Occipital lobe (tissue), 3 donors: Measurements from ENCODE around the gene CAMP. TPM values are rescaled to one million over a fixed set of nuclear protein-coding genes. Genes with fewer than 3 reads are reported as not detected.
"Not testable (repeated sequence)": the region's sequence is repeated elsewhere in the genome, so short reads cannot be mapped to it uniquely, and the experiment has no call there.

ENCODE experiments used
- DNase-seq: peaks from one replicate; lab custom pipeline; 2025; lab: John Stamatoyannopoulos, UW
- small RNA-seq: library from RNA; depleted of rRNA; stranded (forward); fragments of <200 nt; gene quantifications from one replicate; pipeline ENCODE3, GENCODE V24; 2014
- total RNA-seq: library from RNA; depleted of rRNA; stranded (reverse); fragments of >200 nt; gene quantifications from one replicate; pipeline ENCODE4 v1.2.3, GENCODE V29; 2014

Gene CAMP
- total RNA-seq, 1 donor from 2014 or later, result not detected

- no peak for DNase-seq
Measured at GRCh38 chr3:48256557-48256956, 33.3 kb downstream of the CAMP start.

- DNase-seq, result no peak
Measured at GRCh38 chr3:48258530-48258929, 35.2 kb downstream of the CAMP start.

- no peak for DNase-seq
Measured at GRCh38 chr3:48267782-48268181, 44.5 kb downstream of the CAMP start.

GRCh38 chr3:48268381-48268935, 45.2 kb downstream of the CAMP start:
- peak; percentile 58 for DNase-seq

- peak; percentile 64 for DNase-seq
Measured at GRCh38 chr3:48268936-48269561, 45.8 kb downstream of the CAMP start.

- DNase-seq, result no peak
Measured at GRCh38 chr3:48269592-48269991, 46.3 kb downstream of the CAMP start.

GRCh38 chr3:48270306-48270705, 47.0 kb downstream of the CAMP start:
- DNase-seq, result no peak

GRCh38 chr3:48271223-48271622, 47.9 kb downstream of the CAMP start:
- DNase-seq, result not testable (repeated sequence)

GRCh38 chr3:48271763-48272498, 48.6 kb downstream of the CAMP start:
- no peak for DNase-seq

- DNase-seq, result no peak
Measured at GRCh38 chr3:48273594-48274211, 50.4 kb downstream of the CAMP start.

- DNase-seq, result no peak
Measured at GRCh38 chr3:48274452-48274851, 51.2 kb downstream of the CAMP start.

Small RNA genes lying within 50 kb of the gene (small RNA-seq; reads per million reads assigned to genes)
- 0.90 reads per million, percentile 71 among the genes with 10 or more reads in this experiment for gene MIR4443
- not detected for gene NDUFB1P1
- gene RNU7-128P, result not detected

Other genes starting within 250 kb of the CAMP start
- gene MAP4, start 207.1 kb upstream of the CAMP start, total RNA-seq, result 306 TPM
- 3.7 TPM for gene CDC25A, start 35.1 kb upstream of the CAMP start, total RNA-seq
- gene ZNF589, start 17.6 kb downstream of the CAMP start, total RNA-seq, result 26.8 TPM
- 26.0 TPM for gene NME6, start 77.9 kb downstream of the CAMP start, total RNA-seq
- not detected for gene SPINK8, start 110.2 kb downstream of the CAMP start, total RNA-seq
- gene FBXW12, start 148.7 kb downstream of the CAMP start, total RNA-seq, result 2.5 TPM
- 26.8 TPM for gene PLXNB1, start 206.6 kb downstream of the CAMP start, total RNA-seq
- gene CCDC51, start 216.6 kb downstream of the CAMP start, total RNA-seq, result 7.5 TPM
- gene TMA7, start 216.8 kb downstream of the CAMP start, total RNA-seq, result 61.3 TPM
- gene ATRIP, start 223.2 kb downstream of the CAMP start, total RNA-seq, result 5.9 TPM